IMR-90 (cell line): Measurements from ENCODE around the gene SCYL3. TPM values are rescaled to one million over a fixed set of nuclear protein-coding genes. Genes with fewer than 3 reads are reported as not detected.

Experiments
- ATAC-seq: fragments of 200-7000 bp; cut with Tn5 transposase; 2 replicates; pipeline ENCODE4 v1.9.1; 2020; ENCODE audit warnings: low read depth, mild to moderate bottlenecking, moderate library complexity
- BruUV-seq: library from RNA; stranded (reverse); fragments of 400-500 nt; replicated peaks from 2 replicates; lab custom pipeline; 2021; lab: Mats Ljungman, UMichigan
- CTCF ChIA-PET: fragments of 300-600 bp; formaldehyde crosslinking; extraction: SDS; loops from one replicate; lab custom pipeline; 2021; ENCODE audit warnings: antibody characterized with exemption; lab: Yijun Ruan, JAX
- POLR2A ChIA-PET: fragments of 300-600 bp; sonication (Branson Sonifier 250); formaldehyde crosslinking; loops from one replicate; lab custom pipeline; 2022; ENCODE audit warnings: antibody characterized with exemption; ENCODE audit not compliant: unreplicated experiment; lab: Charles Lee
- DNase-seq: peaks from one replicate; pipeline ENCODE4 v3.0.0; 2013
- H2AFZ ChIP-seq: replicated peaks from 2 replicates; pipeline ENCODE3; 2013; ENCODE audit warnings: low read length, mild to moderate bottlenecking; ENCODE audit not compliant: poor library complexity
- H2AK5ac ChIP-seq: 2 replicates; pipeline ENCODE4 v1.6.1; 2013; ENCODE audit warnings: low read depth, low read length, inconsistent platforms
- H2AK9ac ChIP-seq: replicated peaks from 2 replicates; pipeline ENCODE3; 2013; ENCODE audit warnings: mild to moderate bottlenecking, low read depth, low read length, moderate library complexity; ENCODE audit not compliant: poor library complexity
- H2BK120ac ChIP-seq: 2 replicates; pipeline ENCODE4 v1.6.1; 2013; ENCODE audit warnings: low read depth, low read length, inconsistent platforms
- H2BK15ac ChIP-seq: 3 replicates; pipeline ENCODE4 v1.6.1; 2013; ENCODE audit warnings: low read depth, low read length, inconsistent platforms
- H2BK20ac ChIP-seq: 2 replicates; pipeline ENCODE4 v1.6.1; 2013; ENCODE audit warnings: low read depth, mild to moderate bottlenecking, inconsistent platforms, low read length, moderate library complexity
- H2BK5ac ChIP-seq: 2 replicates; pipeline ENCODE4 v1.6.1; 2013; ENCODE audit warnings: mild to moderate bottlenecking, low read depth, low read length, inconsistent platforms; ENCODE audit not compliant: poor library complexity, severe bottlenecking
- H3K14ac ChIP-seq: replicated peaks from 2 replicates; pipeline ENCODE4 v1.6.1; 2013; ENCODE audit warnings: low read depth, low read length, inconsistent platforms
- H3K18ac ChIP-seq: 2 replicates; pipeline ENCODE4 v1.6.1; 2013; ENCODE audit warnings: low read depth, low read length, control low read depth
- H3K23ac ChIP-seq: 2 replicates; pipeline ENCODE4 v1.6.1; 2013; ENCODE audit warnings: low read depth, low read length, inconsistent platforms
- H3K27ac ChIP-seq: 2 replicates; pipeline ENCODE4 v1.5.1; 2013; ENCODE audit warnings: mild to moderate bottlenecking, control low read depth, low read length; ENCODE audit not compliant: insufficient read depth
- H3K27me3 ChIP-seq: 2 replicates; pipeline ENCODE4 v1.6.1; 2013; ENCODE audit warnings: low read length; ENCODE audit not compliant: control insufficient read depth, insufficient read depth
- H3K36me3 ChIP-seq: 2 replicates; pipeline ENCODE4 v1.6.1; 2013; ENCODE audit warnings: low read length, mixed read lengths; ENCODE audit not compliant: control insufficient read depth, insufficient read depth
- H3K4ac ChIP-seq: 2 replicates; pipeline ENCODE4 v1.6.1; 2013; ENCODE audit warnings: low read depth, low read length, inconsistent platforms
- H3K4me1 ChIP-seq: 2 replicates; pipeline ENCODE4 v1.6.1; 2013; ENCODE audit warnings: low read length, mixed read lengths; ENCODE audit not compliant: control insufficient read depth, insufficient read depth
- H3K4me2 ChIP-seq: 2 replicates; pipeline ENCODE4 v1.6.1; 2013; ENCODE audit warnings: low read depth, mild to moderate bottlenecking, control low read depth, low read length, moderate library complexity
- H3K4me3 ChIP-seq: 2 replicates; pipeline ENCODE4 v1.5.1; 2013; ENCODE audit warnings: low read depth, mild to moderate bottlenecking, control low read depth, low read length, moderate library complexity; ENCODE audit not compliant: insufficient read depth
- H3K56ac ChIP-seq: 2 replicates; pipeline ENCODE4 v1.6.1; 2013; ENCODE audit warnings: low read length, inconsistent platforms; ENCODE audit not compliant: insufficient read depth; ENCODE audit errors: extremely low read depth
- H3K79me1 ChIP-seq, 2 experiments: 2 replicates each; pipeline ENCODE4 v1.6.1; 2013; ENCODE audit warnings: low read length in 2 of 2, inconsistent platforms in 1 of 2, low read depth in 1 of 2
- H3K9ac ChIP-seq: 2 replicates; pipeline ENCODE4 v1.6.1; 2013; ENCODE audit warnings: low read depth, low read length, control low read depth
- H3K9me1 ChIP-seq: 2 replicates; pipeline ENCODE4 v1.6.1; 2013; ENCODE audit warnings: low read length, inconsistent platforms; ENCODE audit not compliant: insufficient read depth
- H3K9me3 ChIP-seq: 2 replicates; pipeline ENCODE4 v1.6.1; 2013; ENCODE audit warnings: low read length; ENCODE audit not compliant: control insufficient read depth, insufficient read depth
- H4K20me1 ChIP-seq: 2 replicates; pipeline ENCODE4 v1.6.1; 2013; ENCODE audit warnings: low read length, inconsistent platforms; ENCODE audit not compliant: insufficient read depth
- H4K5ac ChIP-seq: 2 replicates; pipeline ENCODE4 v1.6.1; 2013; ENCODE audit warnings: mild to moderate bottlenecking, low read depth, low read length, control low read depth
- H4K8ac ChIP-seq, 2 experiments: 2 replicates each; pipeline ENCODE4 v1.6.1; 2013; ENCODE audit warnings: low read depth in 2 of 2, low read length in 2 of 2, control low read depth in 1 of 2, inconsistent platforms in 1 of 2
- H4K91ac ChIP-seq: 2 replicates; pipeline ENCODE4 v1.6.1; 2013; ENCODE audit warnings: low read depth, low read length, inconsistent platforms; ENCODE audit not compliant: insufficient read depth
- CEBPB ChIP-seq: IDR thresholded peaks from 2 replicates; pipeline ENCODE4 v1.6.1; 2012; ENCODE audit warnings: low read depth, low read length, improper control_type of control experiment
- FOS ChIP-seq: fragments of 150-350 bp; IDR thresholded peaks from 2 replicates; pipeline ENCODE4 v1.6.1; 2016; ENCODE audit warnings: low read depth, low read length
- MAFK ChIP-seq: IDR thresholded peaks from 2 replicates; pipeline ENCODE4 v1.6.1; 2012; ENCODE audit warnings: low read depth, low read length, improper control_type of control experiment
- MXI1 ChIP-seq: IDR thresholded peaks from 2 replicates; pipeline ENCODE4 v1.6.1; 2012; ENCODE audit warnings: low read depth, mild to moderate bottlenecking, low read length, moderate library complexity, borderline replicate concordance
- POLR2A ChIP-seq: IDR thresholded peaks from 2 replicates; pipeline ENCODE4 v1.6.1; 2012; ENCODE audit warnings: mild to moderate bottlenecking, low read depth, low read length
- RAD21 ChIP-seq: IDR thresholded peaks from 2 replicates; pipeline ENCODE4 v1.6.1; 2012; ENCODE audit warnings: low read length, improper control_type of control experiment
- WGBS, 2 experiments: methylation state at CpG; one replicate each; pipeline versions ENCODE4 v1.1.5 to v1.1.7; 2013; ENCODE audit warnings: missing lambda C conversion rate in 2 of 2; ENCODE audit not compliant: insufficient read length in 1 of 2; ENCODE audit errors: extremely low coverage in 2 of 2; 5-methylcytosine and 5-hydroxymethylcytosine counted together
- dilution Hi-C: fragments of 300-500 bp; cut with HindIII; formaldehyde crosslinking; loops from one replicate; pipeline ENCODE4 v1.14.3; 2018; ENCODE audit warnings: low sequenced_read_pairs; ENCODE audit not compliant: unreplicated experiment
- in situ Hi-C: fragments of 300-500 bp; cut with MboI; formaldehyde crosslinking; loops from 3 replicates; pipeline ENCODE4 v1.14.3; 2019; ENCODE audit warnings: low sequenced_read_pairs, inconsistent platforms, mixed read lengths
- intact Hi-C: fragments of 100-400 bp; cut with micrococcal nuclease; formaldehyde crosslinking; loops from 2 replicates; pipeline ENCODE4 v1.10.0; 2022
- polyA plus RNA-seq, 3 experiments: library from polyadenylated mRNA; depleted of rRNA; stranded (reverse); fragments of >200 nt; gene quantifications; 2 replicates each; pipeline ENCODE4 v1.2.3, GENCODE V29; 2012; ENCODE audit warnings: low replicate concordance in 1 of 3
- total RNA-seq: library from RNA; depleted of rRNA; stranded (reverse); fragments of >200 nt; gene quantifications from 2 replicates; pipeline ENCODE4 v1.2.3, GENCODE V29; 2012
- TF ChIP-seq, protein P1 (sequence below): conservative IDR thresholded peaks from 2 replicates; pipeline ENCODE4 v1.5.1; 2012; ENCODE audit warnings: mild to moderate bottlenecking, low read depth, low read length, improper control_type of control experiment

SCYL3 gene
- total and polyA plus RNA-seq, 2 of the 4 experiments (the other 2 are of a cell fraction): 3.9 to 8.4 TPM

DNA sequence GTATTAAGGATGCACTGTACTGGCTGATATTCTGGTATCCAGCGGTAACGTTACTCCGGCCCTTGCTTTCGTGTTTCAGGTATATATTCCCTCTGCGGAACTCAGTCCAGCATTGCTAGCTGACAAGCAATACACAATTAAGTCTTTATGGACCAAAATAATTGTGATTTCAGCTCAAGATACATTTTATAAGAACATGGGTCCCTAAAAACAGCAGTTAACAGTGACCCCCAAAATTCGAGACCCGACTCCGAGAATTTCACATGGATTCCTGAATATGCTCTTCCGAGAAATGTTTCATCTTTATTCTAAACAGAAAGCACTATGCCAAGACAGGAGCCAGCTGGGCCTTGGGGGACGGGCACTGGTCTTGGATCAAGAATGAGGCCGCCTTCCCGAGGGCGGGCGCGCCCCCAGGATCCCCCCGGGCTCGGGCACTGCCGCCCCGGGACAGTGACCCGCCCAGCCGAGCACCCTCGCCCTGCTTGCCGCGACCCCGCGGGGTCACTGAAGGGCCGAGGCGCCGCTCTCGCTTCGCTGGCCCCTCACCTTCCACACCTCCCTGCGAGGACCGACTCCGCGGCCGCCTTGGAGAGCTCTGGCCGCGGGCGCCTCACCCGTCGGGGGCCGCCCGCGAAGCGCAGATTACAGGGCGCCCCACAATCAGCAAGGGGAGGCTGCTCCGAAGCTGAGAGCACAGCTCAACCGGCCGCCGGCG is 610 bp downstream of the SCYL3 start:
- Histone ChIP-seq H2BK20ac (no peak overlapping the region), H2BK5ac (peak overlapping the region; percentile 73), H2BK15ac (no peak overlapping the region), H3K9ac (peak overlapping the region; percentile 62), H3K9me3 (no peaks in the 10 kb centered on the region), H3K9me1 (peaks cover 2% of the 10 kb centered on the region; the same call in 1 of the 2 replicates), H3K18ac (peak overlapping the region; percentile 39), H2BK120ac (no peak overlapping the region), H3K14ac (peak overlapping the region; percentile 92), H3K79me1 (peaks cover 21 to 33% of the 10 kb centered on the region in 2 experiments; a peak in 3 of 4 replicates), H3K36me3 (peaks cover 4% of the 10 kb centered on the region), H3K4me2 (peak overlapping the region; percentile 99), H3K56ac (peak overlapping the region; percentile 79), H4K8ac (peak overlapping the region; percentile 66 to 89; a peak in 3 of 4 replicates), H2AK9ac (peak overlapping the region; percentile 84), H3K23ac (peak overlapping the region; percentile 69; the same call in 1 of the 2 replicates), H4K91ac (peak overlapping the region; percentile 49; the same call in 1 of the 2 replicates), H2AK5ac (peak overlapping the region; percentile 1; the same call in 1 of the 2 replicates), H3K4ac (peak overlapping the region; percentile 81), H2AFZ (peak overlapping the region; percentile 98), H3K4me3 (peak overlapping the region; percentile 68), H4K20me1 (no peaks in the 10 kb centered on the region; the same call in 1 of the 2 replicates), H4K5ac (peak overlapping the region; percentile 77), H3K4me1 (peaks cover 2% of the 10 kb centered on the region; the same call in 1 of the 2 replicates), H3K27ac (peak overlapping the region; percentile 92), H3K27me3 (0 out of 2 replicates have a peak, but pooled peaks cover 2% of the 10 kb centered on the region)
- ChIA-PET POLR2A (no interaction called here), CTCF (interaction anchor here (0.6 to 1.5 kb wide), 3 partner anchors 36 to 958 kb away, joined by 3 read pairs; no protein-coding TSS in a partner anchor)
- TF ChIP-seq POLR2A (no peak), FOS (no peak), RAD21 (no peak), MAFK (no peak), CEBPB (no peak), MXI1 (no peak)
- TF ChIP-seq, protein P1, sequence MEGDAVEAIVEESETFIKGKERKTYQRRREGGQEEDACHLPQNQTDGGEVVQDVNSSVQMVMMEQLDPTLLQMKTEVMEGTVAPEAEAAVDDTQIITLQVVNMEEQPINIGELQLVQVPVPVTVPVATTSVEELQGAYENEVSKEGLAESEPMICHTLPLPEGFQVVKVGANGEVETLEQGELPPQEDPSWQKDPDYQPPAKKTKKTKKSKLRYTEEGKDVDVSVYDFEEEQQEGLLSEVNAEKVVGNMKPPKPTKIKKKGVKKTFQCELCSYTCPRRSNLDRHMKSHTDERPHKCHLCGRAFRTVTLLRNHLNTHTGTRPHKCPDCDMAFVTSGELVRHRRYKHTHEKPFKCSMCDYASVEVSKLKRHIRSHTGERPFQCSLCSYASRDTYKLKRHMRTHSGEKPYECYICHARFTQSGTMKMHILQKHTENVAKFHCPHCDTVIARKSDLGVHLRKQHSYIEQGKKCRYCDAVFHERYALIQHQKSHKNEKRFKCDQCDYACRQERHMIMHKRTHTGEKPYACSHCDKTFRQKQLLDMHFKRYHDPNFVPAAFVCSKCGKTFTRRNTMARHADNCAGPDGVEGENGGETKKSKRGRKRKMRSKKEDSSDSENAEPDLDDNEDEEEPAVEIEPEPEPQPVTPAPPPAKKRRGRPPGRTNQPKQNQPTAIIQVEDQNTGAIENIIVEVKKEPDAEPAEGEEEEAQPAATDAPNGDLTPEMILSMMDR: no peak
- in situ Hi-C loops (no loop called here), dilution Hi-C loops (no loop called here), intact Hi-C loops (loop anchor here (1.0 kb wide), 1 partner anchor 95 kb away; no protein-coding TSS in a partner anchor)
- ATAC-seq (peak; percentile 33), DNase-seq (peak; percentile 27)
- BruUV-seq: no TSS peak
- WGBS, 2 experiments: 2% methylated on average over 7 of the region's 51 CpGs; no CpG with 5 or more reads in 1 of the 2 experiments
